ENCODE measurements around the gene NOL9. TPM values are rescaled to one million over a fixed set of nuclear protein-coding genes. Genes with fewer than 3 reads are reported as not detected.

Gene NOL9
- total RNA-seq, 2 experiments from 2014 or later, result 39.7 to 40.4 TPM

- ChIA-PET POLR2A (interaction anchor here (1.0 to 3.5 kb wide), 2 partner anchors 29 to 92 kb away, joined by 3 to 12 read pairs; no protein-coding TSS in a partner anchor), CTCF (interaction anchor here (0.7 to 5.9 kb wide), 21 partner anchors 9 to 157 kb away, joined by 3 to 38 read pairs (median 5); partner anchors contain the start of gene TNFRSF25)
- Mint-ChIP-seq H3K4me3 (peak overlapping the region; percentile 77), H3K4me1 (ENCODE audit: low read depth) (peaks cover 25% of the 10 kb centered on the region), H3K36me3 (ENCODE audit: low read depth) (no peaks in the 10 kb centered on the region), H3K27ac (peak overlapping the region; percentile 57), H3K27me3 (peaks cover 13% of the 10 kb centered on the region), H3K9me3 (no peaks in the 10 kb centered on the region)
- ATAC-seq, result peak; percentile 62
- DNase-seq, result peak; percentile 82
- peak; percentile 100 for TF ChIP-seq CTCF (IDR thresholded peaks at IDR 0.05)
- intact Hi-C loops (cut with micrococcal nuclease), result no loop called here
These were observed 64.5 kb downstream of the NOL9 start for GRCh38 chr1:6489799-6490180.

- ATAC-seq (no peak), DNase-seq (no peak)
- peaks cover 17% of the 10 kb centered on the region for H3K27me3 Mint-ChIP-seq
- H3K27ac Mint-ChIP-seq, result no peak overlapping the region
- no peaks in the 10 kb centered on the region for H3K36me3 Mint-ChIP-seq (ENCODE audit: low read depth)
- intact Hi-C loops (cut with micrococcal nuclease), result no loop called here
- peaks cover 24% of the 10 kb centered on the region for H3K4me1 Mint-ChIP-seq (ENCODE audit: low read depth)
- H3K4me3 Mint-ChIP-seq, result peak overlapping the region; percentile 77
- POLR2A ChIA-PET, result interaction anchor here (3.5 kb wide), 1 partner anchor 29 kb away, joined by 12 read pairs; no protein-coding TSS in a partner anchor
- H3K9me3 Mint-ChIP-seq, result no peaks in the 10 kb centered on the region
- CTCF ChIA-PET, result interaction anchor here (0.7 to 5.9 kb wide), 15 partner anchors 9 to 157 kb away, joined by 3 to 38 read pairs (median 5); partner anchors contain the start of gene TNFRSF25
- TF ChIP-seq CTCF (IDR thresholded peaks at IDR 0.05), result no peak
These were observed 64.9 kb downstream of the NOL9 start for GRCh38 chr1:6489383-6489765.

DNA sequence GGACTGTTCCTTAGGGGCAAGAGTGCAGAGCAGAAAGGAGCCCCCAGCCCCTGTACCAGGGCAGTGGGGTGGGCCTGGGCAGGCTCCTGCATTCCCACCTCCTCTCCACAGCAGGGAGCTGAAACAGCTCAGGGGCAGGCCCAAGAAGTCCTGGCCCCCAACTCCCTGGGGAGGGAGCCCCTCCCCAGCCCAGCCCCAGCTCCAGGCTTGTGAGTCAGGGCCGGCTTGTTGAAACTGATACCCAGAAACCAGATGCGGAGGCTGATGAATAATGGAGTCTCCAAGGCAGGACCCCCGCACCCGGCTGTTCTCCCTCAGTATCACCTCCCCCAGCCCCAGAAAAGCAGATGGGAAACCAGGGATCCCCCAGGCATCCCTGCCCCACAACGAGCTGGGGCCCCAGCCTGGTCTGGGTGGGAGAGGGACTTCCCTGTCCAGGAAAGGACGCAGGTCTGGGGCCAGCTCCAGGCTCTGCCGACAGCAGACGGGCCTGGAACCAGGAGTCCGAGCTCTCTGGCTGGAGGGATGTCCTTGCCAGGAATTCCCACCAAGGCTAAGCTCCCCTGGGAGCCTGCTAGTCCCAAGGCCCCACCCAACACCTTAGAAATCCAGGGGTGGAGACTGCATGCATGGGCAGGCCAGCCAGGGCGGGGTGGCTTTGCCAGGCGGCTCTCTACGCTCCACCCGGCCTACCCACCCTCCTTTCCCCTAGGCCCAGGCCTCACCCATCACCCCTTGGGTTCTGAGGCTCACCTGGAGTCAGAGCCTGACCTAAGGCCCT is 65.5 kb downstream of the NOL9 start:
- H3K27ac Mint-ChIP-seq, result no peak overlapping the region
- DNase-seq, result no peak
- CTCF ChIA-PET, result interaction anchor here (0.7 to 5.9 kb wide), 16 partner anchors 8 to 158 kb away, joined by 3 to 38 read pairs (median 5); partner anchors contain the start of gene TNFRSF25
- intact Hi-C loops (cut with micrococcal nuclease), result no loop called here
- H3K27me3 Mint-ChIP-seq, result peaks cover 18% of the 10 kb centered on the region
- H3K9me3 Mint-ChIP-seq, result no peaks in the 10 kb centered on the region
- no peak overlapping the region for H3K4me3 Mint-ChIP-seq
- POLR2A ChIA-PET, result interaction anchor here (3.5 kb wide), 1 partner anchor 28 kb away, joined by 12 read pairs; no protein-coding TSS in a partner anchor
- H3K36me3 Mint-ChIP-seq (ENCODE audit: low read depth), result no peaks in the 10 kb centered on the region
- TF ChIP-seq CTCF (IDR thresholded peaks at IDR 0.05), result no peak
- ATAC-seq, result no peak
- H3K4me1 Mint-ChIP-seq (ENCODE audit: low read depth), result peaks cover 24% of the 10 kb centered on the region

GRCh38 chr1:6487804-6488484 is 66.4 kb downstream of the NOL9 start:
- no peak for TF ChIP-seq CTCF (IDR thresholded peaks at IDR 0.05)
- no peak for DNase-seq
- ChIA-PET CTCF (interaction anchor here (1.0 to 5.9 kb wide), 7 partner anchors 8 to 50 kb away, joined by 3 to 38 read pairs (median 10); partner anchors contain the start of gene TNFRSF25), POLR2A (interaction anchor here (3.5 kb wide), 1 partner anchor 27 kb away, joined by 12 read pairs; no protein-coding TSS in a partner anchor)
- H3K9me3 Mint-ChIP-seq, result no peaks in the 10 kb centered on the region
- H3K4me1 Mint-ChIP-seq (ENCODE audit: low read depth), result peaks cover 20% of the 10 kb centered on the region
- intact Hi-C loops (cut with micrococcal nuclease), result no loop called here
- H3K4me3 Mint-ChIP-seq, result no peak overlapping the region
- no peak for ATAC-seq
- H3K27ac Mint-ChIP-seq, result no peak overlapping the region
- H3K36me3 Mint-ChIP-seq (ENCODE audit: low read depth), result no peaks in the 10 kb centered on the region
- H3K27me3 Mint-ChIP-seq, result peaks cover 18% of the 10 kb centered on the region
